Cortex of kidney (tissue), 1 donor: ENCODE data around the gene ZNF552.

Experiments
- DNase-seq: peaks from one replicate; lab custom pipeline; 2025; lab: John Stamatoyannopoulos, UW

ZNF552 gene

DNA sequence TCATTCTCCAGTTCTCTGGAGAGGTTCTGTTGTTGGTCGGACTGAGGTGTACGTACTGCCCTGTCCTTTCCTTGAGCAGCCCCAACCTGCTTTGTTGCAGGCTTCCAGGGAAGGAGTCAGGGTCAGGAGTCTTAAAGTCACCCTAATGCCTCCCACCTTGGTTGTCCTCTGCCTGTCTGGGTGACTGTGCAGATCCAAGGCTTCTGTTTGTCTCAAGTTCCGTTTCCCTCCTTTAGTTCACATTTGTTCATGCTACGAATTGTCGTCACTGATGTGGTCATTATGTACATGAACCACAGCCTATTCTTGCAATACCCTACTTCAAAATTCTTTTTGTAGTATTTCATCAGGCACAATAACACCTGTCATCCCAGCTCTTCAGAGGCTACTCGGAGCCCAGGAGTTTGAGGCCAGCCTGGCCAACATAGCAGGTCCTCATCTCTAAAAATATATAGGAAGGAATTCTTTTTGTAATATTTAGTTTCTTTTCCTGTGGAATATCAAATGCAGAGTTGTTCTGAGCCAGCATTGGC, 37.9 kb downstream of the ZNF552 start:
- no peak for DNase-seq

DNA sequence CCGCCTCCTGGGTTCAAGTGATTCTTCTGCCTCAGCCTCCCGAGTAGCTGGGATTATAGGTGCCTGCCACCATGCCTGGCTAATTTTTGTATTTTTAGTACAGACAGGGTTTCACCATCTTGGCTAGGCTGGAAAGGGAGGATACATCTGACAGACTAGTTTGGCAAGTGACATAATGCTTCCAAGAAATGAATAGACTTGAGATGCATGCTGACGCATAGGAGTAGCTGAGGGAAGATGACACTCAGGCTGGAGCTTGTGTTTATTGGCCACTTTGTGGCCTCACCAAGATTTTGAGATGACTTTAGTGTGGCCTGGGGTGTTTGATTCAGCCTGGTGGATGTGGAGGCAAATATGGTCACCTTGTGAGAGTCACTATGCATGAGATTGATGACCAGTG, 41.2 kb downstream of the ZNF552 start:
- no peak for DNase-seq

DNA sequence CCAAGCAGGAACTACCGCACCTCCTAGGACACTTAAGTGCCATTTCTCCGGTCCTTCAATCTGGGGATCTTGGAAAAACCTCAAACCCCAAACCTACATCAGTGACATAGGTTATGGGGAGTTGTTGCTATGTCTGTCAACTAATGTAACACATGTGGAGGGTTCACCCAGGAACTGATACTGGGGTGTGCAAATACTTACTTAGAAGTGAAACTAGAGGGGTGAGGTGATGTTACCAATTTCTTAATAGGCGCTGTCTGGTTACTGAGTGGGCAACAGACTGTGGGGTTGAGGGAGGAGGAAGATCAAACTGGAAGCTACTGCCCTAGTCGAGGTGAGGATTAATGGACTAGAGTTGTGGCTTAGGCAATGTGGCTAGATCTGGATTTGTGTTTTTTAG, 43.3 kb downstream of the ZNF552 start:
- no peak for DNase-seq

DNA sequence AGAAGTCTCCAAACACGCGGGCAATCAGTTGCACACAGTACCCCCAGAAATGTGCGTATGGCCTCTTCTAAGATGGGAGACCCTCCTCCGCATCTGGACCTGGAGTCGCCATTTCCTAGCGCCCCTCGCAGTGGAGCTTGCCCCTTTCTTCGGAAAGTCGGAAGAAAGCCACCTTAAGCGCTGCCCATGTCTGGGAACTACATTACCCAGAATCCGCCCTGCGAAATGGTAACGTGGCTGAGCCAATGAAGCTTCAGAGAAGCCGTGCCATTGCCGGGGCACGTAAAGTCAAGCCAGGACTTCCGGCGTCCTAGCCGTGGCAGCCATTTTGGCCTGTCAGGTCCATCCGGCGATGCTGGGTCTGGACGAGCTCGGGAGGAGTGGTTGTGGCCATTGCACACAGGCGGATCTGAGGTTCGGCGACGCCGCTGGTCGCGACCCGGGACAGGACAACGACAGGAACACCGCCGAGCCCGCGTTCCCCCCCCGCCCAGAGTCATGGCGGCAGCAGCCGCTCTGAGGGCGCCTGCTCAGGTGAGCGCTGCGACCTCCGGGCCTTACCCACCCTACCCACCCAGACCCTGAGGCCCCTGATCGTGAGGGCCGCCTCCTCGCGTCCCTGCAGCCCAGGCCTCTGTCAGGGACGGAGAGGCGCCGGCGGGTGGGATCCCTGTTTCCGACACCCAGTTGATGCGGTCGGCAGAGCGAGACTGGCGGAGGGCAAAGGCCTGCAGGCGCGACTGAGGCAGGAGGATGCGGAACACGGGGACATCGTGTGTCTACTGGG, 45.2 kb downstream of the ZNF552 start, which contains the start of gene ZNF586:
Gene ZNF586, plus strand, starts transcription at position 332 of the 787 bp plus-strand sequence. Its CDS starts 167 bp downstream, at position 499.
- no peak for DNase-seq

DNA sequence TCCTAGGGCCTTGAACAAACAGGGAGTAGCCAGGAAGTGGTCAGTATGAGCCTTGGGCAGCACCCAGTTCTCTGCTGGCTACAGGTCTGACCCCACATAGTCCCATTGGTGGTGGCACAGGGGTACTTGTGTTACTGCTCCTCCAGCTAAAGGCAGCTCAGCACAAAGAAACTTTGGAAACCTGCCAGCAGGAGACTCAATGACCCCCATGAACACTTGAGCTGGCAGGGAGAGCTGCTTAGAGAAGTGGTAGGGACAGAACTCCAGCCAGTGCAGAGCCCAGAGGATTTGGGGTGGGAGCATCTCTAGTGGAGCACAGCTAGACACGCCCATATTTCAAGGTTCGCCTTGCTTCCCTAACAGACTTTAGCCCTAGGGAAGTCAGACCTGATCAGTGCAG, 55.6 kb downstream of the ZNF552 start:
- no peak for DNase-seq

DNA sequence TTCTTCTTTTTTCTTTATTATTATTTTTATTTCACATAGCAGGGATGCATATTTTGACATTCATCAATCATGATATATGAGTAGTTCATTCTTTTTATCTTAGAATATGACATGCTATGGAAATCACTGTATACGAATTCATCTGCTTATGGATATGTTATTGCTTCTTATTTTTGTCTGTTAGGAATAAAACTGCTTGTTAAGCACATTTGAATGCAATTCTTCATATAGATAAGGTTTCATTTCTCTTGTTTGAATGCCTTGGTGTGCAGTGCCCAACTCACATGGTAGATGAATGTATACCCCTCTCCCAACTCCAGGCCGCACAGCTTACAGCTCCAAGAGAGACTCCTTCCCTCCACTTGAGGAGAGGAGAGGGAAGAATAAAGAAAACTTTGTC, 56.8 kb downstream of the ZNF552 start:
- DNase-seq, result no peak
